Activated CD4-positive, alpha-beta T cell treated with anti-CD3 and anti-CD28 coated beads, Interleukin-2, amount 10 ng/mL, durations not matched to agents 24 days and 14 days (primary cell): Measurements from ENCODE around the gene ESF1. TPM values are rescaled to one million over a fixed set of nuclear protein-coding genes. Genes with fewer than 3 reads are reported as not detected.
A peak's percentile ranks its signal among the peaks of the same experiment; 100 is the strongest.
"Not testable (repeated sequence)": the region's sequence is repeated elsewhere in the genome, so short reads cannot be mapped to it uniquely, and the experiment has no call there.

Experiments
- DNase-seq: peaks from one replicate; pipeline ENCODE4 v3.0.0; 2022
- H3K27ac Mint-ChIP-seq: one replicate; pipeline ENCODE4 v1.8.0; 2022; ENCODE audit warnings: mild to moderate bottlenecking, mixed read lengths
- H3K27me3 Mint-ChIP-seq: one replicate; pipeline ENCODE4 v1.8.0; 2022; ENCODE audit warnings: mixed read lengths
- H3K36me3 Mint-ChIP-seq: one replicate; pipeline ENCODE4 v1.8.0; 2022; ENCODE audit warnings: low read depth, mild to moderate bottlenecking, mixed read lengths
- H3K4me1 Mint-ChIP-seq: one replicate; pipeline ENCODE4 v1.8.0; 2021; ENCODE audit warnings: mixed read lengths
- H3K4me3 Mint-ChIP-seq: one replicate; pipeline ENCODE4 v1.8.0; 2022; ENCODE audit warnings: mild to moderate bottlenecking, moderate library complexity, mixed read lengths
- H3K9me3 Mint-ChIP-seq: one replicate; pipeline ENCODE4 v1.8.0; 2021; ENCODE audit warnings: mixed read lengths
- intact Hi-C: fragments of 100-400 bp; cut with micrococcal nuclease; formaldehyde crosslinking; loops from one replicate; pipeline ENCODE4 v1.15.1; 2023
- total RNA-seq: library from RNA; stranded (reverse); gene quantifications from 2 replicates; pipeline ENCODE4 v1.2.3, GENCODE V29; 2022

ESF1 gene
- total RNA-seq, 1 donor from 2014 or later = 34.5 TPM

GRCh38 chr20:13778827-13779226, 5.9 kb downstream of the ESF1 start:
- intact Hi-C loops = no loop called here
- H3K4me3 Mint-ChIP-seq = no peak overlapping the region
- no peaks in the 10 kb centered on the region for H3K27me3 Mint-ChIP-seq
- H3K27ac Mint-ChIP-seq = no peak overlapping the region
- peaks cover 52% of the 10 kb centered on the region for H3K36me3 Mint-ChIP-seq
- H3K9me3 Mint-ChIP-seq = no peaks in the 10 kb centered on the region
- DNase-seq = no peak
- peaks cover 38% of the 10 kb centered on the region for H3K4me1 Mint-ChIP-seq

GRCh38 chr20:13777171-13777601, 7.5 kb downstream of the ESF1 start:
- Mint-ChIP-seq H3K27me3 (no peaks in the 10 kb centered on the region), H3K27ac (peak overlapping the region; percentile 68), H3K4me3 (peak overlapping the region; percentile 0), H3K36me3 (peaks cover 55% of the 10 kb centered on the region), H3K4me1 (peaks cover 31% of the 10 kb centered on the region), H3K9me3 (no peaks in the 10 kb centered on the region)
- intact Hi-C loops = no loop called here
- no peak for DNase-seq

GRCh38 chr20:13775867-13776266, 8.9 kb downstream of the ESF1 start:
- DNase-seq = peak; percentile 26
- peaks cover 30% of the 10 kb centered on the region for H3K4me1 Mint-ChIP-seq
- H3K36me3 Mint-ChIP-seq = peaks cover 52% of the 10 kb centered on the region
- no peak overlapping the region for H3K27ac Mint-ChIP-seq
- H3K27me3 Mint-ChIP-seq = no peaks in the 10 kb centered on the region
- intact Hi-C loops = no loop called here
- no peaks in the 10 kb centered on the region for H3K9me3 Mint-ChIP-seq
- no peak overlapping the region for H3K4me3 Mint-ChIP-seq

- no peak overlapping the region for H3K27ac Mint-ChIP-seq
- H3K27me3 Mint-ChIP-seq = no peaks in the 10 kb centered on the region
- DNase-seq = peak; percentile 18
- no peak overlapping the region for H3K4me3 Mint-ChIP-seq
- peaks cover 51% of the 10 kb centered on the region for H3K36me3 Mint-ChIP-seq
- intact Hi-C loops = loop anchor here (5.0 kb wide), 1 partner anchor 650 kb away; no protein-coding TSS in a partner anchor
- H3K9me3 Mint-ChIP-seq = no peaks in the 10 kb centered on the region
- peaks cover 14% of the 10 kb centered on the region for H3K4me1 Mint-ChIP-seq
These were observed 12.2 kb downstream of the ESF1 start for GRCh38 chr20:13772529-13772928.

- Mint-ChIP-seq H3K27ac (no peak overlapping the region), H3K9me3 (no peaks in the 10 kb centered on the region), H3K27me3 (no peaks in the 10 kb centered on the region), H3K36me3 (peaks cover 53% of the 10 kb centered on the region), H3K4me1 (peaks cover 8% of the 10 kb centered on the region), H3K4me3 (no peak overlapping the region)
- intact Hi-C loops = loop anchor here (5.0 kb wide), 1 partner anchor 650 kb away; no protein-coding TSS in a partner anchor
- DNase-seq = no peak
These were observed 12.8 kb downstream of the ESF1 start for GRCh38 chr20:13771853-13772453.

GRCh38 chr20:13770141-13770540, 14.6 kb downstream of the ESF1 start:
- Mint-ChIP-seq H3K9me3 (peaks cover 11% of the 10 kb centered on the region), H3K27ac (no peak overlapping the region), H3K4me1 (peaks cover 5% of the 10 kb centered on the region), H3K27me3 (no peaks in the 10 kb centered on the region), H3K4me3 (no peak overlapping the region), H3K36me3 (peaks cover 59% of the 10 kb centered on the region)
- no peak for DNase-seq
- intact Hi-C loops = loop anchor here (5.0 kb wide), 1 partner anchor 648 kb away; no protein-coding TSS in a partner anchor

- H3K4me1 Mint-ChIP-seq = peaks cover 5% of the 10 kb centered on the region
- intact Hi-C loops = no loop called here
- no peak for DNase-seq
- H3K36me3 Mint-ChIP-seq = peaks cover 56% of the 10 kb centered on the region
- H3K27ac Mint-ChIP-seq = no peak overlapping the region
- no peak overlapping the region for H3K4me3 Mint-ChIP-seq
- H3K27me3 Mint-ChIP-seq = no peaks in the 10 kb centered on the region
- peaks cover 11% of the 10 kb centered on the region for H3K9me3 Mint-ChIP-seq
These were observed 18.8 kb downstream of the ESF1 start for GRCh38 chr20:13765868-13766416.

GRCh38 chr20:13765299-13765698, 19.4 kb downstream of the ESF1 start:
- H3K4me3 Mint-ChIP-seq = no peak overlapping the region

GRCh38 chr20:13760451-13760946, 24.2 kb downstream of the ESF1 start:
- H3K36me3 Mint-ChIP-seq = peaks cover 41% of the 10 kb centered on the region
- H3K4me3 Mint-ChIP-seq, DNase-seq, intact Hi-C loops, H3K4me1 Mint-ChIP-seq, H3K9me3 Mint-ChIP-seq, H3K27ac Mint-ChIP-seq, H3K27me3 Mint-ChIP-seq: not testable (repeated sequence)

More at GRCh38 chr20:13765299-13765698, 19.4 kb downstream of the ESF1 start:
- peaks cover 54% of the 10 kb centered on the region for H3K36me3 Mint-ChIP-seq
- no peak for DNase-seq
- intact Hi-C loops = no loop called here
- peaks cover 5% of the 10 kb centered on the region for H3K4me1 Mint-ChIP-seq
- no peaks in the 10 kb centered on the region for H3K27me3 Mint-ChIP-seq
- H3K9me3 Mint-ChIP-seq = peaks cover 11% of the 10 kb centered on the region
- no peak overlapping the region for H3K27ac Mint-ChIP-seq

- H3K27me3 Mint-ChIP-seq = no peaks in the 10 kb centered on the region
- H3K4me1 Mint-ChIP-seq = peaks cover 3% of the 10 kb centered on the region
- no peak overlapping the region for H3K27ac Mint-ChIP-seq
- no peak overlapping the region for H3K4me3 Mint-ChIP-seq
- no peak for DNase-seq
- peaks cover 26% of the 10 kb centered on the region for H3K36me3 Mint-ChIP-seq
- intact Hi-C loops = no loop called here
- H3K9me3 Mint-ChIP-seq = no peaks in the 10 kb centered on the region
These were observed 25.8 kb downstream of the ESF1 start for GRCh38 chr20:13758884-13759283.

- DNase-seq = no peak
- Mint-ChIP-seq H3K36me3 (peaks cover 21% of the 10 kb centered on the region), H3K27ac (no peak overlapping the region), H3K4me3 (no peak overlapping the region), H3K27me3 (no peaks in the 10 kb centered on the region), H3K4me1 (peaks cover 3% of the 10 kb centered on the region), H3K9me3 (no peaks in the 10 kb centered on the region)
- intact Hi-C loops = no loop called here
These were observed 28.2 kb downstream of the ESF1 start for GRCh38 chr20:13756551-13756950.

- peaks cover 25% of the 10 kb centered on the region for H3K36me3 Mint-ChIP-seq
- no peaks in the 10 kb centered on the region for H3K9me3 Mint-ChIP-seq
- H3K4me3 Mint-ChIP-seq = no peak overlapping the region
- DNase-seq = no peak
- H3K27ac Mint-ChIP-seq = no peak overlapping the region
- intact Hi-C loops = no loop called here
- peaks cover 3% of the 10 kb centered on the region for H3K4me1 Mint-ChIP-seq
- H3K27me3 Mint-ChIP-seq = no peaks in the 10 kb centered on the region
These were observed 28.9 kb downstream of the ESF1 start for GRCh38 chr20:13755809-13756208.

- Mint-ChIP-seq H3K36me3 (peaks cover 21% of the 10 kb centered on the region), H3K9me3 (no peaks in the 10 kb centered on the region), H3K4me3 (no peak overlapping the region), H3K4me1 (no peaks in the 10 kb centered on the region), H3K27me3 (no peaks in the 10 kb centered on the region), H3K27ac (no peak overlapping the region)
- intact Hi-C loops = no loop called here
- no peak for DNase-seq
These were observed 31.2 kb downstream of the ESF1 start for GRCh38 chr20:13753436-13754036.

- intact Hi-C loops = no loop called here
- no peaks in the 10 kb centered on the region for H3K27me3 Mint-ChIP-seq
- no peaks in the 10 kb centered on the region for H3K9me3 Mint-ChIP-seq
- H3K4me3 Mint-ChIP-seq = no peak overlapping the region
- no peak overlapping the region for H3K27ac Mint-ChIP-seq
- H3K4me1 Mint-ChIP-seq = no peaks in the 10 kb centered on the region
- H3K36me3 Mint-ChIP-seq = peaks cover 12% of the 10 kb centered on the region
- no peak for DNase-seq
These were observed 34.9 kb downstream of the ESF1 start for GRCh38 chr20:13749811-13750210.
